GM19395 (cell line): ENCODE data around the gene AKNA.
"Not testable (repeated sequence)": the region's sequence is repeated elsewhere in the genome, so short reads cannot be mapped to it uniquely, and the experiment has no call there.

Experiments used
- ATAC-seq: cut with Tn5 transposase; IDR thresholded peaks from one replicate; pipeline ENCODE4 v1.9.1; 2021; ENCODE audit warnings: mild to moderate bottlenecking, moderate library complexity; ENCODE audit not compliant: unreplicated experiment

The AKNA gene

GRCh38 chr9:114344692-114345091 is 43.1 kb downstream of the AKNA start:
- ATAC-seq = no peak

DNA sequence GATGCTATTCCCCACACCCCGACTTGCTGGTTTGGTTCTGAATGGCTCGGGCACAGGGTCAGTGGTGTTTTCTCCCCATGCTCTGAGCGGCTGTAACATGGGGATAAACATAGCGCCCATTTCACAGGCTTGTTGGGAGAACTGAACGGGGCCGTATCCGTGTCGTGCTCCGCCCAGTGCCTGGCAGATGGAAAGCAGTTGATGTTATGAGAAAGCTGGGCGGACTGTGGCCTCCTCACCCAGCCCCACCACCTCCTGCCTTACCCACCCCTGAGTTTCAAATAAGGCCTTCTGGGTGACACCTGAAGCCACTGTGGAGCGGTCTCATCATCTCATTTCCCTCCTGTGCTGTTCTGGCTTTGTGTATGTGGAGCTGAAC is 43.6 kb downstream of the AKNA start:
- ATAC-seq = no peak

GRCh38 chr9:114343471-114344187 is 44.2 kb downstream of the AKNA start:
- no peak for ATAC-seq

DNA sequence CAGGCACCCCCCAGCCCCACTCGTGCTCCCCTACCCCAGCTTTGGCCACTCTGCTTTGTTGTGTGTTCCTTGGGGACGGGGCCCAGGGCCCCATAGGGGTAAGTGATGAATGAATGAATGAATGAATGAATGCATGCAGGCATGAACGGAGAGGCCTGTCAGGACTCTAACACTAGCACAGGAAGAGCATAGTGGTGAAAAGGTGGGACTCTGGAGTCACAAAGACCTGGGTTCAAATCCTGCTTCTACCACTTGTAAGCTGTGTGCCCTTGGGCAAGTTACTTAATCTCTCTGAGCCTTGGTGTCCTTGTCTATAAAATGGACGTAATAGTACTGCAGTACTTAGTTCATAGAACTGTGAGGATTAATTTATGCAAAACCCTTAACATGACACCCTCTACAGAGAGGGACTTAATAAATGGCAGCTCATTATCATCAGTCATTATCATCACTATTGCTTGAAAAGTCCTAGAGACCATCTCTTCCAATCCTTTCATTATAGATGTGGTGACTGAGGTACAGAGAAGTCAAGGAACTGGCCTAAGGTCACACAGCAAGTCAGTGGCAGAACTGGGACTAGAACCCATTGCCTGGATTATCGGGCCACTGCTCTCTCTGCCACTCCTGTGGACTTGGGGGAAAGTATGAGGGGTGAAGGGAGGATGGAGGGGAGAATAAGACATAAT is 44.9 kb downstream of the AKNA start:
- no peak for ATAC-seq

DNA sequence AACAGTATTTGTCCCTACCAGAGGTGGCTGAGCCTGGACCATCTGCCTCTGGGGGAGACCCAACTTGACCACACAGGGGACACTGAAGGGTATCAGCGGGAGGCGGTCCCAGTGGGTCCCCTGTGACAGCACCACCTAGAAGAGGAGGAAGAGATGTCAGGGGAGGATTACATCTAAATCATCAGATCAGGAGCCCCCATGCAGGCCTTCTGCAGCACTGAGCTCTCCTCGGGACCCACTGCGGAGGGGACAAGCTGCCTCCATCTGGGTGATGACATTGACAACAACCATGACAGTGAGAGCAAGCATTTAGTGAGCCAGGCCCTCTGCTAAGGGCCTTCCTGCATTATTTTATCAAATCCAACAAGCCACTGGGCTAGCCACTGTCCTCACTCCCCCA is 45.8 kb downstream of the AKNA start:
- ATAC-seq = no peak

DNA sequence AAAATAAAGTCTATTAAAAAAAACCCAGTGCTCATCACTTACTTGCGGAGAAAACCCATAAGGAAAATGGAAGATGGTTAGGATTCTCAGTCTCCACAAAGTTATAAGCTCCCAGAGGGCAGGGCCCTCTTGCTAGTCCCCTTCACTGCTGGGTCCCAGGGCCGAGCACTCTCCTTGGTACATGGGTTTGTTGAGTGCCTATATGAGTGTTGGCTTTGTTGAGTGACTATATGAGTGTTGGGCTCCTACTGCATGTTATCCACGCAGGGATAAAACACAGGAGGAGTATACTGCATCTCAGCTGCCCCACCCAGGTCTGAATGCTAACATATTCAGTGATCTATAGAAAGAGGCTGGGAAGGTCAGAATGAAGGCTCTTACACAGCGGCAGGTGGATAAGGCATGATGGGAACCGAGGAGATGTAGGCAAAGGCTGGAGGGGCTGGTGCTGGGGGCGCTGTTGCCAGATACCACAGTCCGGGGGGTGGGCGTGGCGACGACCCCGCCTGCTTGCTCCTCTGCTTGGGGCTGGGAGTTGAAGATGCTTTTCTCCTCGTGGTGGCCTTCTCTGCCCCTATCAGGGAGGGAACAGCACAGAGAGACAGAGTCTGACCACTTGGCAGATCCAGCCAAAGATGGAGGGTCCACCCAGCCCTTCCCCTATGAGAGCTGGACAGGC is 46.5 kb downstream of the AKNA start:
- ATAC-seq = no peak

DNA sequence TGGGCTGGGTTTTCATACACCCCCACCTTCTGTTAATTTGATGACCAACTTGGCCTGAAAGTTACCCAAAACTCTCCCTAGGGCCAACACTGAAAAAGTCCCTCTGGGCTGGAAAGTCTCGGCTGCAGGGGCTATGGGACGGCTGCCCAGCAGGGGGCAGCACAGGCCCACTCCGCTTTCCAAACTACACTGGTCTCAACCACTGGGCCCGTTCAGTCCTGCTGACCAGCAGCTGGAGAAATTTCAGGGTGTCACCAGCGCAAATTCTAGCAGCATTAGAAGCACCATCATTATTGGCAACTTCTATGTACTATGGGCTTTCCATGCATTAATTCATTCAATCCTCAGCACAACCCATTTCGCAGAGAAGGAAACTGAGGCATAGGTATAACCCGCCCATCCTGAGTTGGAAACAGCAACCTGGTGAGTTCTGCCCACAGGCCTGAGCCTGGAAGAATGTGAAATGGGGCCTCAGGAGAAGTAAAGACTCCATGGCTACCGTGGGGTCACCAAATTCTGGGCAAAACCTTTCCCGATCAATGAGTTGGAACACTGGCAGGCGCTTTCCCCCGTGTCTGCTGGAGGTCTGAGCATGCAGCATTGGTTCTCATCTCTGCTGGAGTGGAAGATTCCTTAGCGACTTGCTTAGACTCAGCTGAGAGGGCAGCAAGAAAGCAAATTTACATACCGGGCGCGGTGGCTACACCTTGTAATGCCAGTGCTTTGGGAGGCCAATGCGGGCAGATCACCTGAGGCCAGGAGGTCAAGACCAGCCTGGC is 48.5 kb downstream of the AKNA start:
- ATAC-seq = no peak

DNA sequence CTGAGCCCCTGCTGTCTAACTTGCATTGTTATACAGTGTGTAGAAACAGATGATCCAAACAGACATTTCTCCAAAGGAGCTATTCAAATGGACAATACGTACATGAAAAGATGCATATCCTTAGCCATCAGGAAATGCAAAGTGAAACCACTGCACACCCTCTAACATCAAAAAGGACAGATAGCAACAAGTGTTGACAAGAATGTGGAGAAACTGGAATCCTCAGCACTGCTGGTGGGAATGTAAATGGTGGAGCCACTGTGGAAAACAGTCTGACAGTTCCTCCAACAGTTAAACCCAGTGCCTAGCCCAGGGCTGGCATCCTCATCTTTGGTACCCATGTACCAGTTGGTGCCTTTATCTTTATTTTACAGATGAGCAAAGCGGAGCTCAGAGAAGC is 49.6 kb downstream of the AKNA start:
- ATAC-seq = no peak

- ATAC-seq = no peak
Observed at GRCh38 chr9:114336699-114337395, 50.9 kb downstream of the AKNA start.

- no peak for ATAC-seq
Observed at GRCh38 chr9:114336157-114336556, 51.6 kb downstream of the AKNA start.

- no peak for ATAC-seq
Observed at GRCh38 chr9:114335745-114336144, 52.0 kb downstream of the AKNA start.

DNA sequence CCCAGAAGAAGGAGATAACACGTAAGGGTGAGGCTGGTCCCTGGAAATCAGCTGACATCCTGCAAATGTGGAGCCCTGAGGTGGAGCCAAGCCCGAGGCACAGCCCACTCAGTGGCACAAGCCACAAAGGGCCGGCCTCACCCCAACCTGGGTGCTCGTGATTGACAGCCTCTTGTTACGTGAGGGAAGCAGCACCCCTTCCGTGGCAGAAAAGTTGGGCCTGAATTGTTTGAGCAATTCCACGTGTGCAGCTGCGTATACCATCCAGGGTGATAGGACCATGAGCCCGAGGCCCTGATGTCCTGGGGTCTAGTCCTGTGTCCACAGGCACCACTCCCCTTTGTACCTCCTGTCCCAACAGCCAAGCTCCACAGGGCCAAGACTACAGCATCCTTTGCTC is 53.3 kb downstream of the AKNA start:
- no peak for ATAC-seq

- not testable (repeated sequence) for ATAC-seq
Observed at GRCh38 chr9:114333718-114334117, 54.1 kb downstream of the AKNA start.

- not testable (repeated sequence) for ATAC-seq
Observed at GRCh38 chr9:114332474-114333040, 55.2 kb downstream of the AKNA start.

- not testable (repeated sequence) for ATAC-seq
Observed at GRCh38 chr9:114331229-114332195, 56.3 kb downstream of the AKNA start.

- no peak for ATAC-seq
Observed at GRCh38 chr9:114330636-114331035, 57.1 kb downstream of the AKNA start.

- ATAC-seq = not testable (repeated sequence)
Observed at GRCh38 chr9:114329625-114330022, 58.2 kb downstream of the AKNA start, which contains the start of gene ORM2. ORM2 (plus strand) TSS chr9:114329869; CDS start chr9:114329905, 36 bp downstream.

DNA sequence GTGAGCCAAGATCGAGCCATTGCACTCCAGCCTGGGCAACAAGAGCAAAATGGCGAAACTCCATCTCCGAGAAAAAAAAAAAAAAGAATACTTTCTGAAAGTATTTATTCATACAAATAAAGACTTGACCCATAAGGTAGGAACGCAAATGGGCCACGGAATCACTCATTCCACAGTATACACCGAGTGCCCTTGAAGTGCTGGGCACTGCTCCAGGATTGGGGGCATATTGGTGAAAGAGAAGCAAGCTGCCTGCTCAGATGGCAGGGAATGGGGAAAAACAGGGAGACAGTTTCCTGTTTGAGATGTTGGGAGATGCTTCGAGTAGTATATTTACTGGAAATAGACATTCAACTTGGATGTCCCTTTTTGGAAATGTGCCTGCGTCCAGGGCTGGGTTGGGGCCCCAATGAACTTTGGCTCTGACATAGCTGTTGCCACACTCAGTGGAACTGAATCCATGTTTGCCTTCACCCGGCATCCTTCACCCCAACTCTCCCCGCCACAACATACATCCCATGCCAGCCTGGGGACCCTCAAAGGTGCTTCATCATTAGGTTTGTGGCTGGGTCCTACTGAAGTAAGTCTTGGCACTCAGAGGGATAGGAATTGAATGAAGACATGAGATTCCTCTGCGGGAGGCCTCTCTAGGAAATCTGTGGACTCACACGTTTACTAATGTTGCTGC is 58.7 kb downstream of the AKNA start:
- ATAC-seq = not testable (repeated sequence)
